ENCODE data around the gene ZNF507. TPM values are rescaled to one million over a fixed set of nuclear protein-coding genes. Genes with fewer than 3 reads are reported as not detected.
A peak's percentile ranks its signal among the peaks of the same experiment; 100 is the strongest.

ZNF507 gene
- total RNA-seq, 1 experiment from 2014 or later = 31.1 TPM

DNA sequence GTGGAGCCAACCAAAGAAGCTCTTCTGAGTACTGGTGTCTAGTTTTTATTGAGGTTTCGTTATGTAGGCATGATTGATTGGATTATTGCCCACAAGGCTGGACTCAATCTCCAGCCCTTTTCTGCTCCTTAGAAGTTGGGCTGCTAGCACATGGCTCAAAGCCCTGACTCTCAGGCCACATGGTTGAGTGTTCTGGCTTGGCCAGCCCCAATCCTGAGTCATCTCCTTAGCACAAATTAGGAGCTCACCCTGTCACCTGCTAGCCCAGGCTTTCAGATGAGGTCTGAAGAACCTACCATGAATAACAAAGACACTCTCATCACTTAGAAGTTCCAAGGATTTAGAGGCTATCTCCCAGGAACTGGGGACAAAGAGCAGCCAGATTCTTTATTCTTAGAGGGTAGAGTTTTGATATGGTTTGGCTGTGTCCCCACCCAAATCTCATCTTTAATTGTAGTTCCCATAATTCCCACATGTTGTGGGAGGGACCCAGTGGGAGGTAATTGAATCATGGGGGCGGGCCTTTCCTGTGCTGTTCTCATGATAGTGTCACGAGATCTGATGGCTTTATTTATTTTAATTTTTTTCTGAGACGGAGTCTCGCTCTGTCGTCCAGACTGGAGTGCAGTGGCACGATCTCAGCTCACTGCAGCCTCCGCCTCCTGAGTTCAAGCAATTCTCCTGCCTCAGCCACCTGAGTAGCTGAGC is 71.5 kb downstream of the ZNF507 start:
- Histone ChIP-seq H4K8ac (replicated peaks; ENCODE audit: insufficient read length, low read depth, low read length) (no peak overlapping the region), H2AK5ac (ENCODE audit: insufficient read length, low read length) (no peak overlapping the region), H3K56ac (ENCODE audit: insufficient read length, low read depth, low read length) (no peak overlapping the region), H4K5ac (ENCODE audit: insufficient read length, low read depth, low read length) (no peak overlapping the region), H2BK20ac (ENCODE audit: low read depth, low read length, poor library complexity, severe bottlenecking) (no peak overlapping the region), H4K91ac (ENCODE audit: insufficient read length, low read depth, low read length) (no peak overlapping the region), H3K9me3 (ENCODE audit: control insufficient read depth, low read depth, low read length) (no peaks in the 10 kb centered on the region), H4K20me1 (ENCODE audit: control insufficient read depth, insufficient read depth, insufficient read length) (no peaks in the 10 kb centered on the region), H2BK120ac (ENCODE audit: low read depth, low read length, poor library complexity, severe bottlenecking) (no peak overlapping the region), H2BK15ac (ENCODE audit: low read depth, low read length) (no peak overlapping the region), H3K18ac (ENCODE audit: insufficient read length, low read depth, low read length) (no peak overlapping the region), H2BK12ac (ENCODE audit: insufficient read length, low read depth, low read length) (no peak overlapping the region), H3K4ac (ENCODE audit: low read depth, low read length) (no peak overlapping the region), H3K14ac (ENCODE audit: insufficient read depth, low read length) (no peak overlapping the region), H2BK5ac (ENCODE audit: insufficient read length, low read length) (no peak overlapping the region), H3K79me1 (ENCODE audit: insufficient read depth, low read depth, low read length, poor library complexity, severe bottlenecking) (peaks cover 2% of the 10 kb centered on the region), H3K4me1 (ENCODE audit: insufficient read depth, low read length) (no peaks in the 10 kb centered on the region), H3K23ac (ENCODE audit: insufficient read length, low read depth, low read length) (no peak overlapping the region), H3K79me2 (ENCODE audit: insufficient read depth, low read length) (no peaks in the 10 kb centered on the region), H3K9ac (ENCODE audit: extremely low read depth, insufficient read length, low read length) (no peak overlapping the region), H3K23me2 (ENCODE audit: insufficient read length, low read depth, low read length, poor library complexity, severe bottlenecking) (no peaks in the 10 kb centered on the region), H3T11ph (ENCODE audit: low read length) (no peak overlapping the region), H3K27ac (ENCODE audit: insufficient read length, low read depth, low read length) (no peak overlapping the region), H3K27me3 (ENCODE audit: insufficient read depth, low read length) (no peaks in the 10 kb centered on the region), H3K4me2 (ENCODE audit: insufficient read depth, insufficient read length, low read length) (no peak overlapping the region), H2AFZ (ENCODE audit: low read length) (no peak overlapping the region)
- no peak for DNase-seq
- peaks cover 37 to 63% (median 49%) of the 10 kb centered on the region in 3 experiments for H3K36me3 Mint-ChIP-seq (ENCODE audit: insufficient read depth in 1 of 3, low read depth in 3 of 3)
- H3K27ac Mint-ChIP-seq = peak overlapping the region in 2 of 3 experiments; percentile 74 to 93; a peak in 4 of 7 replicates
- H3K9me3 Mint-ChIP-seq = no peaks in the 10 kb centered on the region
- no peak overlapping the region for H3K4me3 Mint-ChIP-seq
- peaks cover 6 to 14% of the 10 kb centered on the region in 2 experiments for H3K4me1 Mint-ChIP-seq
- TF ChIP-seq, protein P1, sequence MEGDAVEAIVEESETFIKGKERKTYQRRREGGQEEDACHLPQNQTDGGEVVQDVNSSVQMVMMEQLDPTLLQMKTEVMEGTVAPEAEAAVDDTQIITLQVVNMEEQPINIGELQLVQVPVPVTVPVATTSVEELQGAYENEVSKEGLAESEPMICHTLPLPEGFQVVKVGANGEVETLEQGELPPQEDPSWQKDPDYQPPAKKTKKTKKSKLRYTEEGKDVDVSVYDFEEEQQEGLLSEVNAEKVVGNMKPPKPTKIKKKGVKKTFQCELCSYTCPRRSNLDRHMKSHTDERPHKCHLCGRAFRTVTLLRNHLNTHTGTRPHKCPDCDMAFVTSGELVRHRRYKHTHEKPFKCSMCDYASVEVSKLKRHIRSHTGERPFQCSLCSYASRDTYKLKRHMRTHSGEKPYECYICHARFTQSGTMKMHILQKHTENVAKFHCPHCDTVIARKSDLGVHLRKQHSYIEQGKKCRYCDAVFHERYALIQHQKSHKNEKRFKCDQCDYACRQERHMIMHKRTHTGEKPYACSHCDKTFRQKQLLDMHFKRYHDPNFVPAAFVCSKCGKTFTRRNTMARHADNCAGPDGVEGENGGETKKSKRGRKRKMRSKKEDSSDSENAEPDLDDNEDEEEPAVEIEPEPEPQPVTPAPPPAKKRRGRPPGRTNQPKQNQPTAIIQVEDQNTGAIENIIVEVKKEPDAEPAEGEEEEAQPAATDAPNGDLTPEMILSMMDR (conservative IDR thresholded peaks at IDR 0.05) = no peak
- no CpG with 5 or more reads among the region's 8 CpGs for WGBS (ENCODE audit: extremely low coverage, insufficient read length, low lambda C conversion rate)
- no peaks in the 10 kb centered on the region for H3K27me3 Mint-ChIP-seq (ENCODE audit: low read depth)

Data from H9 (cell line).